Neural cell (in vitro differentiated cells): Measurements from ENCODE around the gene TMEM50B. TPM values are rescaled to one million over a fixed set of nuclear protein-coding genes. Genes with fewer than 3 reads are reported as not detected.

Source experiments
- H2AFZ ChIP-seq: fragments of 200-600, 300-800 bp; sonication (generic), shearing (Covaris generic); 2 replicates; pipeline ENCODE4 v1.6.0; 2014; ENCODE audit warnings: low read depth, mild to moderate bottlenecking, antibody characterized with exemption, low read length, moderate library complexity
- H3F3A ChIP-seq: fragments of 200-600 bp; shearing (Covaris generic); 2 replicates; pipeline ENCODE4 v1.6.1; 2016; ENCODE audit warnings: mild to moderate bottlenecking, moderate library complexity, mixed read lengths, antibody characterized with exemption, low read length; ENCODE audit not compliant: insufficient read depth, poor library complexity, severe bottlenecking
- H3K27ac ChIP-seq: fragments of 200-600, 300-800 bp; sonication (generic), shearing (Covaris generic); 2 replicates; pipeline ENCODE4 v1.5.1; 2014; ENCODE audit warnings: mild to moderate bottlenecking, low read length, moderate library complexity
- H3K27me3 ChIP-seq: fragments of 300-800, 200-600 bp; sonication (generic), shearing (Covaris generic); 2 replicates; pipeline ENCODE4 v1.6.0; 2014; ENCODE audit warnings: mild to moderate bottlenecking, low read depth, low read length, moderate library complexity; ENCODE audit not compliant: insufficient read depth
- H3K36me3 ChIP-seq: fragments of 300-800, 200-600 bp; sonication (generic), shearing (Covaris generic); 2 replicates; pipeline ENCODE4 v1.5.1; 2014; ENCODE audit warnings: mild to moderate bottlenecking, antibody characterized with exemption, low read length, moderate library complexity; ENCODE audit not compliant: insufficient read depth
- H3K4me2 ChIP-seq: fragments of 300-800, 200-600 bp; sonication (generic), shearing (Covaris generic); 2 replicates; pipeline ENCODE4 v1.6.0; 2014; ENCODE audit warnings: mild to moderate bottlenecking, low read length
- H3K4me3 ChIP-seq: fragments of 300-800, 200-600 bp; sonication (generic), shearing (Covaris generic); 2 replicates; pipeline ENCODE4 v1.5.1; 2014; ENCODE audit warnings: mild to moderate bottlenecking, low read length, moderate library complexity
- H3K79me2 ChIP-seq: fragments of 200-600 bp; shearing (Covaris generic); replicated peaks from 2 replicates; pipeline ENCODE4 v1.6.0; 2014; ENCODE audit warnings: mild to moderate bottlenecking, low read length, moderate library complexity; ENCODE audit not compliant: insufficient read depth
- H3K9ac ChIP-seq: fragments of 300-800, 200-600 bp; sonication (generic), shearing (Covaris generic); 2 replicates; pipeline ENCODE4 v1.6.1; 2016; ENCODE audit warnings: mild to moderate bottlenecking, low read length, mixed read lengths
- H3K9me2 ChIP-seq: fragments of 200-600 bp; shearing (Covaris generic); 2 replicates; pipeline ENCODE4 v1.6.1; 2016; ENCODE audit warnings: mild to moderate bottlenecking, low read length, mixed read lengths; ENCODE audit not compliant: insufficient read depth
- H3K9me3 ChIP-seq: fragments of 200-600, 300-800 bp; sonication (generic), shearing (Covaris generic); 2 replicates; pipeline ENCODE4 v1.6.1; 2016; ENCODE audit warnings: mild to moderate bottlenecking, mixed run types, low read length, moderate library complexity, mixed read lengths
- H4K20me1 ChIP-seq: fragments of 200-600 bp; shearing (Covaris generic); 2 replicates; pipeline ENCODE4 v1.6.1; 2016; ENCODE audit warnings: mild to moderate bottlenecking, mixed run types; ENCODE audit not compliant: insufficient read depth
- CTCF ChIP-seq: fragments of 450-650 bp; IDR thresholded peaks from 2 replicates; pipeline ENCODE4 v1.5.1; 2014; ENCODE audit warnings: antibody characterized with exemption, mild to moderate bottlenecking, moderate library complexity; ENCODE audit not compliant: poor library complexity, severe bottlenecking
- EP300 ChIP-seq: fragments of 450-650 bp; conservative IDR thresholded peaks from 2 replicates; pipeline ENCODE4 v1.6.1; 2014; ENCODE audit warnings: antibody characterized with exemption, mild to moderate bottlenecking, moderate library complexity; ENCODE audit not compliant: poor library complexity, severe bottlenecking
- EZH2 ChIP-seq: fragments of 200-600, 300-800 bp; shearing (Covaris generic), sonication (generic); IDR thresholded peaks from 2 replicates; pipeline ENCODE4 v1.6.1; 2014; ENCODE audit warnings: antibody characterized with exemption, low read length, borderline replicate concordance, mild to moderate bottlenecking; ENCODE audit not compliant: insufficient read depth, poor library complexity, severe bottlenecking
- MXI1 ChIP-seq: fragments of 450-650 bp; conservative IDR thresholded peaks from 2 replicates; pipeline ENCODE4 v1.6.1; 2014; ENCODE audit warnings: antibody characterized with exemption, mild to moderate bottlenecking; ENCODE audit not compliant: poor library complexity, severe bottlenecking
- POLR2AphosphoS5 ChIP-seq: IDR thresholded peaks from 2 replicates; pipeline ENCODE4 v1.6.1; 2012
- RAD21 ChIP-seq: fragments of 450-650 bp; conservative IDR thresholded peaks from 2 replicates; pipeline ENCODE4 v1.6.1; 2014; ENCODE audit warnings: antibody characterized with exemption, mild to moderate bottlenecking, moderate library complexity
- SMC3 ChIP-seq: fragments of 450-650 bp; conservative IDR thresholded peaks from 2 replicates; pipeline ENCODE4 v1.6.1; 2014; ENCODE audit warnings: antibody characterized with exemption, mild to moderate bottlenecking, moderate library complexity; ENCODE audit not compliant: poor library complexity
- TAF1 ChIP-seq: IDR thresholded peaks from 2 replicates; pipeline ENCODE4 v1.6.1; 2012; ENCODE audit warnings: low read depth
- polyA plus RNA-seq: library from polyadenylated mRNA; depleted of rRNA; stranded (reverse); fragments of >200 nt; gene quantifications from 2 replicates; pipeline ENCODE4 v1.2.3, GENCODE V29; 2014
- TF ChIP-seq, protein P1 (sequence below): IDR thresholded peaks from 2 replicates; pipeline ENCODE4 v1.6.1; 2012; ENCODE audit warnings: borderline replicate concordance

TMEM50B gene
- polyA plus RNA-seq, 1 donor from 2014 or later = 69.4 TPM

GRCh38 chr21:33444499-33444898, 35.3 kb downstream of the TMEM50B start:
- Histone ChIP-seq H3K27ac (no peak overlapping the region), H3K79me2 (no peaks in the 10 kb centered on the region), H3K36me3 (no peaks in the 10 kb centered on the region), H2AFZ (no peak overlapping the region), H3F3A (no peaks in the 10 kb centered on the region), H3K9ac (no peak overlapping the region), H3K27me3 (no peaks in the 10 kb centered on the region), H3K9me2 (no peaks in the 10 kb centered on the region), H3K4me3 (no peak overlapping the region), H3K9me3 (no peaks in the 10 kb centered on the region), H3K4me2 (no peak overlapping the region), H4K20me1 (no peaks in the 10 kb centered on the region)
- no peak for TF ChIP-seq RAD21
- TF ChIP-seq, protein P1, sequence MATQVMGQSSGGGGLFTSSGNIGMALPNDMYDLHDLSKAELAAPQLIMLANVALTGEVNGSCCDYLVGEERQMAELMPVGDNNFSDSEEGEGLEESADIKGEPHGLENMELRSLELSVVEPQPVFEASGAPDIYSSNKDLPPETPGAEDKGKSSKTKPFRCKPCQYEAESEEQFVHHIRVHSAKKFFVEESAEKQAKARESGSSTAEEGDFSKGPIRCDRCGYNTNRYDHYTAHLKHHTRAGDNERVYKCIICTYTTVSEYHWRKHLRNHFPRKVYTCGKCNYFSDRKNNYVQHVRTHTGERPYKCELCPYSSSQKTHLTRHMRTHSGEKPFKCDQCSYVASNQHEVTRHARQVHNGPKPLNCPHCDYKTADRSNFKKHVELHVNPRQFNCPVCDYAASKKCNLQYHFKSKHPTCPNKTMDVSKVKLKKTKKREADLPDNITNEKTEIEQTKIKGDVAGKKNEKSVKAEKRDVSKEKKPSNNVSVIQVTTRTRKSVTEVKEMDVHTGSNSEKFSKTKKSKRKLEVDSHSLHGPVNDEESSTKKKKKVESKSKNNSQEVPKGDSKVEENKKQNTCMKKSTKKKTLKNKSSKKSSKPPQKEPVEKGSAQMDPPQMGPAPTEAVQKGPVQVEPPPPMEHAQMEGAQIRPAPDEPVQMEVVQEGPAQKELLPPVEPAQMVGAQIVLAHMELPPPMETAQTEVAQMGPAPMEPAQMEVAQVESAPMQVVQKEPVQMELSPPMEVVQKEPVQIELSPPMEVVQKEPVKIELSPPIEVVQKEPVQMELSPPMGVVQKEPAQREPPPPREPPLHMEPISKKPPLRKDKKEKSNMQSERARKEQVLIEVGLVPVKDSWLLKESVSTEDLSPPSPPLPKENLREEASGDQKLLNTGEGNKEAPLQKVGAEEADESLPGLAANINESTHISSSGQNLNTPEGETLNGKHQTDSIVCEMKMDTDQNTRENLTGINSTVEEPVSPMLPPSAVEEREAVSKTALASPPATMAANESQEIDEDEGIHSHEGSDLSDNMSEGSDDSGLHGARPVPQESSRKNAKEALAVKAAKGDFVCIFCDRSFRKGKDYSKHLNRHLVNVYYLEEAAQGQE = no peak

DNA sequence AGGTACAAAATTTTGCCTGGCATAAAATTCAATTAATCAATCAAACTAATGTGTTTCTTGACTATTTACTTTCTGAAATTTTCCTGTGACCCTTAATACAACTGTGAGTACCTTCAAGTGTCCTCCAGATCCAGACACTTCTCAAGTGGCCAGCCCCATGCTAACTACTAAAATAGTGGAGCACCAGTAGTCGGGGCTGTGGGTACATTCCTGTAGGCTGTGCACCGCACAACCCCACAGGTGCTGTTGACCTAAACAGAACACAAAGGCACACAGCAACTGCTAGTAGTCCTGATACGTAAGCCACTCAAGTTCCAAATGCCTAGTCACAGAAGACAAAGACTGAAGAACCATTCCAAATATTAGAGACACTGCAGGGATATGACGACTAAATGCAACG, 36.6 kb downstream of the TMEM50B start:
- Histone ChIP-seq H3K9ac (no peak overlapping the region), H3K27ac (no peak overlapping the region), H2AFZ (no peak overlapping the region)

More for the DNA sequence above, 36.6 kb downstream of the TMEM50B start:
- H3K36me3 ChIP-seq = no peaks in the 10 kb centered on the region
- no peaks in the 10 kb centered on the region for H3K9me2 ChIP-seq
- H4K20me1 ChIP-seq = no peaks in the 10 kb centered on the region
- H3K9me3 ChIP-seq = no peaks in the 10 kb centered on the region
- H3F3A ChIP-seq = no peaks in the 10 kb centered on the region
- no peak overlapping the region for H3K4me2 ChIP-seq
- no peaks in the 10 kb centered on the region for H3K27me3 ChIP-seq
- no peak for TF ChIP-seq POLR2AphosphoS5
- no peak for TF ChIP-seq SMC3
- TF ChIP-seq, protein P1 = no peak
- TF ChIP-seq EZH2 = no peak
- TF ChIP-seq RAD21 = no peak
- TF ChIP-seq MXI1 = no peak
- TF ChIP-seq TAF1 = no peak
- no peak for TF ChIP-seq CTCF
- TF ChIP-seq EP300 = no peak
- H3K79me2 ChIP-seq = no peaks in the 10 kb centered on the region
- no peak overlapping the region for H3K4me3 ChIP-seq
